Astrocyte of the spinal cord (primary cell): ENCODE results near the gene CCR7.

Experiments
- DNase-seq: peaks from one replicate; pipeline ENCODE4 v3.0.0; 2011; ENCODE audit warnings: low read depth, low spot score
- H3K4me3 ChIP-seq: 2 replicates; pipeline ENCODE4 v1.5.1; 2011; ENCODE audit warnings: low read depth, mild to moderate bottlenecking, low read length, moderate library complexity
- in situ Hi-C: cut with HindIII; loops from 2 replicates; pipeline ENCODE4 v1.10.0; 2017; ENCODE audit warnings: low sequenced_read_pairs
- TF ChIP-seq, protein P1 (sequence below): IDR thresholded peaks from 2 replicates; pipeline ENCODE4 v1.5.1; 2012; ENCODE audit warnings: low read depth, mild to moderate bottlenecking, low read length, inconsistent platforms

The CCR7 gene

DNA sequence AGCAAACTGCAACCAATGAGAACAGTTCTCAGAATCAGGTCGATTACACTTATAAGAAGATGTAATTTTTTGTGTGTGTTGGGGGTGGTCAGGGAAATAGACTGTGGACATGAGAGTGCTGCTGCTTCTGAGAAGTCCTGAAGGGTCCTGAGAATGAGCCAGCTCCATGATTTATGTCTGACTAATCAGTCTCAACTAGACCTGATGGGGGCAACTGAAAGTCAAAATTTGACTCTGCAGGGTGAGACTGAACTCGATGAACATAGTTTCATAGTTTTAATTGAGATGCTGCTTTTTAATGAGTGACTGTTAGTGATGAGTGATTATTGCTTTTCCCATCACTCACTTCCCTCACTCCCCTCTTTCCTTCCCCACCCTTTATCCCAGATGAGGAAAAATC lies 45.1 kb upstream of the CCR7 start:
- TF ChIP-seq, protein P1, sequence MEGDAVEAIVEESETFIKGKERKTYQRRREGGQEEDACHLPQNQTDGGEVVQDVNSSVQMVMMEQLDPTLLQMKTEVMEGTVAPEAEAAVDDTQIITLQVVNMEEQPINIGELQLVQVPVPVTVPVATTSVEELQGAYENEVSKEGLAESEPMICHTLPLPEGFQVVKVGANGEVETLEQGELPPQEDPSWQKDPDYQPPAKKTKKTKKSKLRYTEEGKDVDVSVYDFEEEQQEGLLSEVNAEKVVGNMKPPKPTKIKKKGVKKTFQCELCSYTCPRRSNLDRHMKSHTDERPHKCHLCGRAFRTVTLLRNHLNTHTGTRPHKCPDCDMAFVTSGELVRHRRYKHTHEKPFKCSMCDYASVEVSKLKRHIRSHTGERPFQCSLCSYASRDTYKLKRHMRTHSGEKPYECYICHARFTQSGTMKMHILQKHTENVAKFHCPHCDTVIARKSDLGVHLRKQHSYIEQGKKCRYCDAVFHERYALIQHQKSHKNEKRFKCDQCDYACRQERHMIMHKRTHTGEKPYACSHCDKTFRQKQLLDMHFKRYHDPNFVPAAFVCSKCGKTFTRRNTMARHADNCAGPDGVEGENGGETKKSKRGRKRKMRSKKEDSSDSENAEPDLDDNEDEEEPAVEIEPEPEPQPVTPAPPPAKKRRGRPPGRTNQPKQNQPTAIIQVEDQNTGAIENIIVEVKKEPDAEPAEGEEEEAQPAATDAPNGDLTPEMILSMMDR: no peak
- no peak for DNase-seq
- H3K4me3 ChIP-seq: no peak overlapping the region
- in situ Hi-C loops: no loop called here

DNA sequence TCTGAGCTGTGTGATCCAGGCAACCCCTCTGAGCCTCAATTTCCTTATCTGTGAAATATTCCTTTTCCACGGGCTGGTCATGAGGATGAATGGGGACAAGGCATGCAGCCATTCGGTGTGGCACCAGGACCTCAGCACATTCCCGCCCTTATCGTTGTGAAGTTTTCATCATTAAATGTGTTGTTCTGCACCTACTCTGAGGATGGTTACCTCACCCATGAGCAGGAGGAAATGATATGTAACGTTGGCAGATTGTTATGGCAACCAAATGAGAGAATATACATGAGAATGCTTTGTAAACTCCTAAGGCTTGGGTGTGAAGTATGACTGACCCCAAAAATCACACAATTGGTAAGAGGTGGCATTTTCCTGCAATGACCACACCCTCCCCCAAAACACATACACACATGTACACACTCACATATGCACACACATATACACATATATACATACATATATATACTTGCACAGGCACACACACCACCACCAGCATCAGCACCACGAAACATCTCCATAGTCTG lies 42.8 kb upstream of the CCR7 start:
- TF ChIP-seq, protein P1: no peak
- in situ Hi-C loops: no loop called here
- no peak for DNase-seq
- H3K4me3 ChIP-seq: no peak overlapping the region

DNA sequence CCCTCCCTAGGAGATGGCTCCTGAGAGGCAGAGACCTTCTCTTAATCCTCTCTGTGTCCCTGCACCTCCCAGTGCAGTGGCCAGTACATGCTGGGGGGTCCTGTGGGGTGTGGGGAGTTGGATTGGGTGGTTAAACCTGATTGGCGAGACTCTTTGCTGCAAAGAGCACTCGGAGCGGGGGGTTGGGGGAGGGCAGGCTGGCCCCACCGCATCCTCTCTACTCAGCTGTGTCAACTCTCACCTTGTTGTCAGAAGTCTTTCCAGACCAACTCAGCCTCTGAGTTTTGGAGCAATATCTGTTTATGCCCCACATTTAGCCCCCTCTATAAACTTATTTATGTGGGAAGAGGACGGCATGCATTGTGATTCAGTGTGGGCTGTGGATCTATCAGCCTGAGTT lies 42.4 kb upstream of the CCR7 start:
- in situ Hi-C loops: no loop called here
- no peak overlapping the region for H3K4me3 ChIP-seq
- DNase-seq: no peak
- TF ChIP-seq, protein P1: no peak

DNA sequence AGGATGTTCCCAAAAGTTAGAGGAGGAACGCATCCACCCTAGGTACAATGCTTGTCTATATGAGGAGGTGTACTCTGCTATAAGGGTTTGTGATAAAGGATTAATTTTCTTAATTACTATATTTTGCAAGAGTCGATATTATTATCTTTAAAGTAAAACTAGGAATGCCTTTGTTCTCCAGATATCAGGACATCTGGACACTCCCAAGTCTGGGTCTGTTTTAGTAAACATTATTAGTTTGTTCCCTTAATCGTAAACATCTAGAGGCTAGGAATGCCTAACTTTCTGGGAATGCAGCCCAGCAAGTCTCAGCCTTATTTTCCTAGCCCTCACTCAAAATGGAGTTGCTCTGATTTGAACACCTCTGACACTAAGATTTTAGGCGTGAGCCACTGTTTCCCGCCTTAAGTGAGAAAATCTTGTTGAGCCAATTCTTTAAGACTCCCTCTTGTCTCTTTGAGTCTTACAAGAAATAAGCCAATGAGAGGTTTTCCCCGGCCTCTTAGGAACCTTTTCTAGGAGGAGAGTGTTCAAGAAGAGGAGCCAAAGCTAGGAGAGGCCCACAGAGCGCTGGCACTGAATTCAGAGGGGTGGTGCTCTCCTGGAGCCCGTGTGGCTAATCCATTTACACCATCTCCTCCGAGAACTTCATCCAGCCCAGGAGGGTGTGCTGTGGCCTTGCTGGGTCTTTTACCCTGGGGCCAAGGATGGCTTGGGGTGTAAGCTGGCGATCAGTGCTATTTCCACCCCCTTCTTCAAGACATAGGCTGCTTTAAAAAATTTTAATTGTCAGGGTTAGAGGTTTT lies 41.5 kb upstream of the CCR7 start:
- no peak overlapping the region for H3K4me3 ChIP-seq
- TF ChIP-seq, protein P1: no peak
- in situ Hi-C loops: no loop called here
- no peak for DNase-seq

DNA sequence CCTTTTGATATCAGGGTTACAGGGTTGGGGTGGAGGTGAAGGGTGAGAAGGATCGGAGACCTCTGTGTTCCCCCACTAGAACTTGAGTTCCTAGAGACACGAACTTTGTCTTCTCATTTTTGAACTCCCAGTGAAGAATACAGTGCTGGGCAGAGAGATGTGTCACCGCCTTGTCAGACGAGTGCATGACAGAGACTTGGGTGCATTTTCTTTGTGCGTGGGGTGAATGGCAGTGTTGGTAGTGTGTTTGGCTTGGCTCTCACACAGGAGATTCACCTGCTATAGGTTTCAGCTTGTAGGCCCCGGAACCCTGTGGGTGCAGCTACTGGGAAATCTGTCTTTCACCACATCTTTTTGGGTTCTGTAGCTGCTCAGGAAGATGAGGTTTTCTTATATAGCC lies 40.0 kb upstream of the CCR7 start:
- DNase-seq: no peak
- no peak overlapping the region for H3K4me3 ChIP-seq
- in situ Hi-C loops: no loop called here
- TF ChIP-seq, protein P1: no peak

DNA sequence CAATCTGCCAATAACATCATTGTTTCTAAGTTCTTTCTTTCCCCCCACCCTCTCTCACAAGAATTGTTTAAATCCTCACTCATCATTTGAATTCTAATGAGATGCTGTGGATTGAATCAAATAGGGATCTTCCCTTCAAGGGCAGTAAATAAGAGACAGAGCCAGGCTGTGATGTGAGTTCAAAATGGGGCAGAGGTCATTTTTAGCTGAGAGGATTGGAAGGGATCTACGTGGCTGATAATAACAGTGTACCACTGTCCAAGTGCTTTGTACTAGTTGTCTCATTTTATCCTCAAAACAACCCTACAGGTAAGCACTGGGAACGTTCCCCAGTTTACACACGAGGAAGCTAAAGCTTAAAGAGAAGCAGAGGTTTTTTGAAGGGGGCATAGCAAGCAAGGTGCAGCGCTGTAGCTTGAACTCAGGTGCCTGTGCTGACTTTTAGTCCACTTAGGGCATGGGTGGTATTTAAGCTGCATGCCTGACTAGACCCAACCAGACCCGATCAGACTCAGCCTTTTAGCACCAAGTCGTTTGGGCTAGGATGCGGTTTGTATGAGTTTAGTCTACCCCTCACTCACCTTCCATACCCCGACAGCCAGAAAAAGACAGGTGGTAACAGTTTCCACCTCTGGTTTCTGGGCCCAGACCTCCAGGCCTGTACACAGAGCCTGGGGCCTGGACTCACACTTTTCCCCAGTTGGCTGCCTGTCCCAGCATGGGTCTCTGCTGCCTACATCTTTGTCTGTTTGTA lies 39.2 kb upstream of the CCR7 start:
- in situ Hi-C loops: no loop called here
- TF ChIP-seq, protein P1: no peak
- no peak overlapping the region for H3K4me3 ChIP-seq
- DNase-seq: no peak
